ENCODE results near the gene POLR2L.

GRCh38 chr11:884578-885070 lies 42.3 kb upstream of the POLR2L start:
- TF ChIP-seq EZH2 (conservative IDR thresholded peaks at IDR 0.05; ENCODE audit: low read depth, low read length), result no peak
- no peak for TF ChIP-seq CTCF (CRISPR knock-in tag; IDR thresholded peaks at IDR 0.05)
- TF ChIP-seq EP300 (IDR thresholded peaks at IDR 0.05; ENCODE audit: low read depth in 2 of 2, low read length in 2 of 2), result no peak
- no peak for TF ChIP-seq EP300 (CRISPR knock-in tag; IDR thresholded peaks at IDR 0.05; ENCODE audit: borderline replicate concordance)
- TF ChIP-seq SP5 (CRISPR knock-in tag; IDR thresholded peaks at IDR 0.05; ENCODE audit: borderline replicate concordance, low read depth), result no peak
- TF ChIP-seq ZNF253 (CRISPR knock-in tag; IDR thresholded peaks at IDR 0.05; ENCODE audit: borderline replicate concordance), result no peak
- TF ChIP-seq POLR2A (IDR thresholded peaks at IDR 0.05; ENCODE audit: insufficient read depth in 1 of 2, low read depth in 2 of 2, low read length in 2 of 2), result no peak
- no peak for TF ChIP-seq FOXM1 (CRISPR knock-in tag; IDR thresholded peaks at IDR 0.05)
- no peak for TF ChIP-seq ZNF274 (CRISPR knock-in tag; IDR thresholded peaks at IDR 0.05)
- no peak for TF ChIP-seq NFRKB (IDR thresholded peaks at IDR 0.05)
- no peak for TF ChIP-seq PATZ1 (CRISPR knock-in tag; IDR thresholded peaks at IDR 0.05)
- no peak for TF ChIP-seq REST (IDR thresholded peaks at IDR 0.05; ENCODE audit: borderline replicate concordance in 1 of 2, low read depth in 1 of 2, low read length in 2 of 2)
- TF ChIP-seq ELF4 (CRISPR knock-in tag; IDR thresholded peaks at IDR 0.05; ENCODE audit: borderline replicate concordance), result no peak
- no peak for TF ChIP-seq TP53 (CRISPR knock-in tag; conservative IDR thresholded peaks at IDR 0.05)
